ENCODE data around the gene RHOF.
"Not testable (repeated sequence)": the region's sequence is repeated elsewhere in the genome, so short reads cannot be mapped to it uniquely, and the experiment has no call there.

- TF ChIP-seq CTCF (IDR thresholded peaks at IDR 0.05); POLR2AphosphoS5 (IDR thresholded peaks at IDR 0.05; ENCODE audit: low read depth, low read length); REST (IDR thresholded peaks at IDR 0.05; ENCODE audit: insufficient read depth in 1 of 2, low read depth in 2 of 2, low read length in 1 of 2); SIN3A (IDR thresholded peaks at IDR 0.05; ENCODE audit: borderline replicate concordance, insufficient read depth, low read depth, low read length): not testable (repeated sequence)
These were observed 35.0 kb downstream of the RHOF start for GRCh38 chr12:121758536-121758935.
